Measurements from ENCODE around the gene SCAPER.

The SCAPER gene

GRCh38 chr15:76328106-76328696 is 576.9 kb downstream of the SCAPER start:
- TF ChIP-seq, protein P1, sequence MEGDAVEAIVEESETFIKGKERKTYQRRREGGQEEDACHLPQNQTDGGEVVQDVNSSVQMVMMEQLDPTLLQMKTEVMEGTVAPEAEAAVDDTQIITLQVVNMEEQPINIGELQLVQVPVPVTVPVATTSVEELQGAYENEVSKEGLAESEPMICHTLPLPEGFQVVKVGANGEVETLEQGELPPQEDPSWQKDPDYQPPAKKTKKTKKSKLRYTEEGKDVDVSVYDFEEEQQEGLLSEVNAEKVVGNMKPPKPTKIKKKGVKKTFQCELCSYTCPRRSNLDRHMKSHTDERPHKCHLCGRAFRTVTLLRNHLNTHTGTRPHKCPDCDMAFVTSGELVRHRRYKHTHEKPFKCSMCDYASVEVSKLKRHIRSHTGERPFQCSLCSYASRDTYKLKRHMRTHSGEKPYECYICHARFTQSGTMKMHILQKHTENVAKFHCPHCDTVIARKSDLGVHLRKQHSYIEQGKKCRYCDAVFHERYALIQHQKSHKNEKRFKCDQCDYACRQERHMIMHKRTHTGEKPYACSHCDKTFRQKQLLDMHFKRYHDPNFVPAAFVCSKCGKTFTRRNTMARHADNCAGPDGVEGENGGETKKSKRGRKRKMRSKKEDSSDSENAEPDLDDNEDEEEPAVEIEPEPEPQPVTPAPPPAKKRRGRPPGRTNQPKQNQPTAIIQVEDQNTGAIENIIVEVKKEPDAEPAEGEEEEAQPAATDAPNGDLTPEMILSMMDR (IDR thresholded peaks at IDR 0.05; ENCODE audit: control extremely low read depth, extremely low read depth, low read depth, missing control alignments) = no peak
- ChIA-PET CTCF (no interaction called here), POLR2A (no interaction called here)
- no peak for DNase-seq (ENCODE audit: extremely low spot score)

DNA sequence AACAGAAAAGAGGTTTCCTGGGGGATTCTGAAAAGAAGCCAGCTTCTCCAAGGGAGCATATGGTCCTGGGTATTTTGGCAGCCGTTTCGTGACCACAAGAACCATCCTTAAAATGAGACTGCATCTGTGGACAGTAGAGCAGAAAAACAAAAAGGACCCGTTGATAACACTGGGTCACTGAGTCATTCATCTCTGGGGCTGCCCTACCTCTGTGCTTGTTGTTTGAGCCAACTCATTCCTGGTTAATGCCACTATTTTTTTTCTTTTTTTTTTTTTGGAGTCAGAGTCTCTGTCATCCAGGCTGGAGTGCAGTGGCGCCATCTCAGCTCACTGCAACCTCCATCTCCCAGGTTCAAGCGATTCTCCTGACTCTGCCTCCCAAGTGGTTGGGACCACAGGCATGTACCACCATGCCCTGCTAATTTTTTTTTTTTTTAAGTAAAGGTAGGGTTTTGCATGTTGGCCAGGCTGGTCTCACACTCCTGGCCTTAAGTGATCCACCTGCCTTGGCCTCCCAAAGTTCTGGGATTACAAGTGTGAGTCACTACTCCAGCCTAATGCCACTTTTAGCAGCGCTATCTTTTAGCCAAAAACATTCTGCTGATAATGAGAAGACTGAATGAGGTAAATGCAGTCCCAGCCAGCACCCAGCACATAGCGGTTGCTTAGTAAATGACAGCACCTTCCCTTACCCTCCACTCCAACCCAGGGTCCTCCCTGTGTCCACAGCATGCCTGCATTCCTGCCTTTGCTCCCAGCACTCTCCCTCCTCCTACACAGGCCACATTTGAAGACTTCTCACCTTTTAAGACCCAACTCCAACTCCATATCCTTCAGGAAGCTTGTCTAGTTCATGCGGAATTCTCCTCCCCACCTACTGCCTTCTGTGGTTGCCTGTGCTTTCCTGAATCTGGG is 577.7 kb downstream of the SCAPER start:
- TF ChIP-seq, protein P1 (IDR thresholded peaks at IDR 0.05; ENCODE audit: control extremely low read depth, extremely low read depth, low read depth, missing control alignments) = no peak
- no peak for DNase-seq (ENCODE audit: extremely low spot score)
- POLR2A ChIA-PET = no interaction called here
- CTCF ChIA-PET = no interaction called here

DNA sequence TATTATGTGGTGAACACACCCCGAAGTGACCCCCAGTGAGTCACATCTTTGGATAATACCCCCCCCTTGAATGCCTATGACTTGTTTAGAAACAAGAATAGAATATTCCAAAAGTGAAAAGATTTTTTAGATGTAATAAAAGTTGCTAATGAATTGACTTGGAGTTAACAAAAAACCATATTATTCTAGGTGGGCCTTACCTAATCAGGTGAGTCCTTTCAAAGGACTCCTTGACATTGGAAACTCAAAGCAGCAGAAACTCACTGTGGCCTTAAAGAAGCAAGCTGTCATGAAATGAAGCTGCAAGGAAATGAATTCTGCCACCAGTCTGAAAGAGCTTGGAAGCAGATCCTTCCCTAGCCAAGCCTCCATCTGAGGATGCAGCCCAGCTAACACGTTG is 579.4 kb downstream of the SCAPER start:
- TF ChIP-seq, protein P1 (IDR thresholded peaks at IDR 0.05; ENCODE audit: control extremely low read depth, extremely low read depth, low read depth, missing control alignments) = no peak
- POLR2A ChIA-PET = no interaction called here
- CTCF ChIA-PET = no interaction called here
- DNase-seq (ENCODE audit: extremely low spot score) = no peak

DNA sequence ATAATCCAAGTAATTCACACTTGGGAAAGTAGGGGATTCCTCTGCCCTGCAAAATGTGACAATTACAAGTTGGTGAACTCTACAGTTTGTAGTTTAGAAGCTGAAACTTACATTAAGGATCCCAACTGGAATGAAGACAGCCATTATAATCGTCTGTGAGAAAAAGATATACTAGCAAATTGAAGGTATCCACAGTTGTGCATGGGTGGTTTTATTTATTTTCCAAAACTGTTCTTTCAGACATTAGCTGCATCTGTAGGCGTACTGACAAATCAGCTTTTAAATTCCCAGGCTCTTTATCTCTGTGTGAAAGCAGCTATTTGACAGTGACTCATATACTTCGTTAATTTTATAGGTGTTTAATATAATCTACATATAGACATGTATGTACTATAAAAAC is 581.1 kb downstream of the SCAPER start:
- CTCF ChIA-PET = interaction anchor here (0.9 to 2.5 kb wide), 2 partner anchors 9 to 12 kb away, joined by 5 to 10 read pairs; partner anchors contain the start of gene ISL2
- POLR2A ChIA-PET = no interaction called here

DNA sequence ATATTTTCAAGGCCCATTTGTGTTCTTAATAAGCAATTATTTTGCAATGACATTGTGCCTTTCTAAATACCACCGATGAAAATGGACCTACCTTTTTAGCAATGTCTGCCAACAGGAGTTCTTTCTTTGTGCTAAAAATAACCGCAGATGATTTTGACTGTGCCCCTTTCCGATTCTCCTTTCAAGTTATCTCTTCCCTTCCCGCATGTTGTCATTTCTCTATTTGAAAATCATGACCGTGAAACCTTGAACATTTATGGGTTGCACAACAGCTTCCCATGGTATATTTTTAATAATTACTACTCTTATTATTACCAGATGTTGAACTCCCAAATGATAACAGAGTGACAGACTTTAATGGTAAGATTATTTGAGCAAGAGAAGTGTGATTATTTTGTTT is 583.5 kb downstream of the SCAPER start:
- TF ChIP-seq, protein P1 (IDR thresholded peaks at IDR 0.05; ENCODE audit: control extremely low read depth, extremely low read depth, low read depth, missing control alignments) = no peak
- POLR2A ChIA-PET = no interaction called here
- CTCF ChIA-PET = interaction anchor here (0.7 kb wide), 1 partner anchor 23 kb away, joined by 3 read pairs; no protein-coding TSS in a partner anchor
- no peak for DNase-seq (ENCODE audit: extremely low spot score)

More for the DNA sequence above, 581.1 kb downstream of the SCAPER start:
- DNase-seq (ENCODE audit: extremely low spot score) = no peak
- TF ChIP-seq, protein P1 (IDR thresholded peaks at IDR 0.05; ENCODE audit: control extremely low read depth, extremely low read depth, low read depth, missing control alignments) = no peak

- TF ChIP-seq, protein P1 (IDR thresholded peaks at IDR 0.05; ENCODE audit: control extremely low read depth, extremely low read depth, low read depth, missing control alignments) = no peak
- CTCF ChIA-PET = interaction anchor here (0.7 kb wide), 1 partner anchor 23 kb away, joined by 3 read pairs; no protein-coding TSS in a partner anchor
These were observed 584.0 kb downstream of the SCAPER start for GRCh38 chr15:76321171-76321570.

More at GRCh38 chr15:76321171-76321570, 584.0 kb downstream of the SCAPER start:
- no peak for DNase-seq (ENCODE audit: extremely low spot score)
- POLR2A ChIA-PET = no interaction called here
